Osteoblast (primary cell): ENCODE data around the gene DMPK. TPM values are rescaled to one million over a fixed set of nuclear protein-coding genes. Genes with fewer than 3 reads are reported as not detected.

Experiments used
- DNase-seq: peaks from one replicate; pipeline ENCODE4 v3.0.0; 2011; ENCODE audit warnings: low spot score, mixed read lengths; ENCODE audit not compliant: insufficient read length; ENCODE audit errors: missing footprints
- H2AFZ ChIP-seq: 2 replicates; pipeline ENCODE4 v1.6.0; 2011; ENCODE audit warnings: mild to moderate bottlenecking, low read length
- H3K27ac ChIP-seq: 2 replicates; pipeline ENCODE4 v1.5.1; 2011; ENCODE audit warnings: mild to moderate bottlenecking, low read depth, low read length, moderate library complexity
- H3K27me3 ChIP-seq: 2 replicates; pipeline ENCODE4 v1.6.0; 2012; ENCODE audit warnings: mild to moderate bottlenecking, control low read depth, inconsistent platforms, low read length, moderate library complexity; ENCODE audit not compliant: insufficient read depth
- H3K36me3 ChIP-seq: 2 replicates; pipeline ENCODE4 v1.5.1; 2011; ENCODE audit warnings: mild to moderate bottlenecking, low read length, control low read depth, moderate library complexity; ENCODE audit not compliant: insufficient read depth
- H3K4me1 ChIP-seq: 2 replicates; pipeline ENCODE4 v1.5.1; 2011; ENCODE audit warnings: mild to moderate bottlenecking, low read length, control low read depth, moderate library complexity; ENCODE audit not compliant: insufficient read depth
- H3K4me2 ChIP-seq: 2 replicates; pipeline ENCODE4 v1.6.0; 2011; ENCODE audit warnings: mild to moderate bottlenecking, low read length; ENCODE audit not compliant: insufficient read depth
- H3K4me3 ChIP-seq: fragments of 200-600 bp; sonication (generic); 3 replicates; pipeline ENCODE4 v1.5.1; 2012; ENCODE audit warnings: mild to moderate bottlenecking, low read length, inconsistent platforms; ENCODE audit not compliant: insufficient read depth
- H3K79me2 ChIP-seq: 2 replicates; pipeline ENCODE4 v1.6.0; 2012; ENCODE audit warnings: mild to moderate bottlenecking, low read length, control low read depth, inconsistent platforms; ENCODE audit not compliant: insufficient read depth
- H3K9me3 ChIP-seq: 2 replicates; pipeline ENCODE4 v1.5.1; 2011; ENCODE audit warnings: low read depth, low read length, control low read depth
- H4K20me1 ChIP-seq: 2 replicates; pipeline ENCODE4 v1.6.0; 2012; ENCODE audit warnings: mild to moderate bottlenecking, low read length, control low read depth; ENCODE audit not compliant: insufficient read depth
- CTCF ChIP-seq: IDR thresholded peaks from 2 replicates; pipeline ENCODE4 v1.5.1; 2011; ENCODE audit warnings: mild to moderate bottlenecking, low read depth, low read length, moderate library complexity; ENCODE audit errors: extremely low read depth
- total RNA-seq: library from RNA; depleted of rRNA; stranded (reverse); fragments of >200 nt; gene quantifications from 2 replicates; pipeline ENCODE4 v1.2.3, GENCODE V29; 2012

Gene DMPK
- total RNA-seq, 1 donor = 30.4 TPM

DNA sequence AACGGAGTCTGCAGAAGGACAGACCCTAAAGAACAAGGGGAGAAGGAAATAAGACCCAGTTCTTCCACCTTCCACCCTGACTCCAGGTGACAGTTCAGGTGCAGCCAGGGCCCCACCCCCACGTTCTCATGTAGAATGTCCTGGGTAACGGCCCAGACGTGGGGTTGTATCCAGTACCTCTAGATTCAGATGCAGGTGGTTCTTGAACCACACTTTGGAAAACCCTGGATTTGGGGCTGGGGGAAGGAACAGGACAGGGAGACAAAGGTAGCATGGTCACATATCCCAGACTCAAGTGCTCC is 2.2 kb downstream of the DMPK start:
- Histone ChIP-seq H3K79me2 (peaks cover 33% of the 10 kb centered on the region), H3K27me3 (no peaks in the 10 kb centered on the region), H4K20me1 (peaks cover 42% of the 10 kb centered on the region), H3K9me3 (no peaks in the 10 kb centered on the region), H3K36me3 (peaks cover 31% of the 10 kb centered on the region), H3K4me2 (peak overlapping the region; percentile 69), H3K27ac (no peak overlapping the region), H3K4me1 (peaks cover 32% of the 10 kb centered on the region), H2AFZ (no peak overlapping the region), H3K4me3 (peak overlapping the region; percentile 75)
- DNase-seq = peak; percentile 72
- no peak for TF ChIP-seq CTCF

GRCh38 chr19:45779231-45780145 is 2.8 kb downstream of the DMPK start:
- no peak for TF ChIP-seq CTCF
- Histone ChIP-seq H3K79me2 (peaks cover 27% of the 10 kb centered on the region), H3K4me2 (no peak overlapping the region), H3K4me3 (no peak overlapping the region), H3K36me3 (peaks cover 33% of the 10 kb centered on the region), H3K9me3 (no peaks in the 10 kb centered on the region), H3K27me3 (no peaks in the 10 kb centered on the region), H4K20me1 (peaks cover 36% of the 10 kb centered on the region), H2AFZ (no peak overlapping the region), H3K4me1 (peaks cover 32% of the 10 kb centered on the region), H3K27ac (no peak overlapping the region)
- peak; percentile 95 for DNase-seq

- no peak overlapping the region for H2AFZ ChIP-seq
- H3K9me3 ChIP-seq = no peaks in the 10 kb centered on the region
- H3K4me3 ChIP-seq = no peak overlapping the region
- H3K4me1 ChIP-seq = peaks cover 21% of the 10 kb centered on the region
- no peak overlapping the region for H3K4me2 ChIP-seq
- DNase-seq = peak; percentile 23
- no peak for TF ChIP-seq CTCF
- H3K79me2 ChIP-seq = peaks cover 23% of the 10 kb centered on the region
- no peaks in the 10 kb centered on the region for H3K27me3 ChIP-seq
- H3K27ac ChIP-seq = no peak overlapping the region
- H4K20me1 ChIP-seq = peaks cover 36% of the 10 kb centered on the region
- peaks cover 41% of the 10 kb centered on the region for H3K36me3 ChIP-seq
Measured at GRCh38 chr19:45778010-45778661, 4.2 kb downstream of the DMPK start.

- H3K27me3 ChIP-seq = no peaks in the 10 kb centered on the region
- no peak overlapping the region for H3K4me2 ChIP-seq
- H3K4me1 ChIP-seq = peaks cover 14% of the 10 kb centered on the region
- no peak overlapping the region for H2AFZ ChIP-seq
- H3K4me3 ChIP-seq = no peak overlapping the region
- no peak for DNase-seq
- H4K20me1 ChIP-seq = peaks cover 36% of the 10 kb centered on the region
- H3K36me3 ChIP-seq = peaks cover 47% of the 10 kb centered on the region
- H3K79me2 ChIP-seq = peaks cover 23% of the 10 kb centered on the region
- no peak overlapping the region for H3K27ac ChIP-seq
- no peak for TF ChIP-seq CTCF
- H3K9me3 ChIP-seq = no peaks in the 10 kb centered on the region
Measured at GRCh38 chr19:45777395-45777961, 4.8 kb downstream of the DMPK start.
